Loucy (cell line): ENCODE measurements around the gene TOR1B.

Source experiments
- H2AFZ ChIP-seq: fragments of 200-600 bp; sonication (generic); 2 replicates; pipeline ENCODE4 v1.6.0; 2016; ENCODE audit warnings: antibody characterized with exemption, mild to moderate bottlenecking, low read length, moderate library complexity
- H3F3A ChIP-seq: fragments of 200-600 bp; 2 replicates; pipeline ENCODE4 v1.6.0; 2016; ENCODE audit warnings: antibody characterized with exemption, low read depth, mild to moderate bottlenecking
- H3K27me3 ChIP-seq: fragments of 200-600 bp; sonication (generic); 2 replicates; pipeline ENCODE4 v1.6.1; 2014; ENCODE audit warnings: low read length, mild to moderate bottlenecking; ENCODE audit not compliant: insufficient read depth, poor library complexity, severe bottlenecking
- H3K36me3 ChIP-seq: fragments of 200-600 bp; sonication (generic); 2 replicates; pipeline ENCODE4 v1.6.1; 2016; ENCODE audit warnings: low read length; ENCODE audit not compliant: insufficient read depth
- H3K4me1 ChIP-seq: fragments of 200-600 bp; sonication (generic); 2 replicates; pipeline ENCODE4 v1.5.1; 2014; ENCODE audit warnings: low read length, mild to moderate bottlenecking; ENCODE audit not compliant: insufficient read depth, poor library complexity, severe bottlenecking
- H3K4me2 ChIP-seq: fragments of 200-600 bp; sonication (generic); 2 replicates; pipeline ENCODE4 v1.6.0; 2014; ENCODE audit warnings: antibody characterized with exemption, low read length, low read depth, mild to moderate bottlenecking; ENCODE audit not compliant: poor library complexity, severe bottlenecking
- H3K4me3 ChIP-seq: fragments of 200-600 bp; sonication (generic); 2 replicates; pipeline ENCODE4 v1.5.1; 2014; ENCODE audit warnings: low read length, mild to moderate bottlenecking, mixed read lengths; ENCODE audit not compliant: poor library complexity, severe bottlenecking
- H3K79me2 ChIP-seq: fragments of 200-600 bp; sonication (generic); 2 replicates; pipeline ENCODE4 v1.6.1; 2014; ENCODE audit warnings: low read length; ENCODE audit not compliant: insufficient read depth
- H3K9ac ChIP-seq: fragments of 200-600 bp; sonication (generic); 2 replicates; pipeline ENCODE4 v1.6.0; 2014; ENCODE audit warnings: mild to moderate bottlenecking, low read depth, low read length, moderate library complexity; ENCODE audit not compliant: poor library complexity, severe bottlenecking
- H3K9me2 ChIP-seq: fragments of 200-600 bp; sonication (generic); replicated peaks from 2 replicates; pipeline ENCODE4 v1.6.1; 2016; ENCODE audit warnings: low read depth, low read length, mixed read lengths
- H3K9me3 ChIP-seq: fragments of 200-600 bp; sonication (generic); 2 replicates; pipeline ENCODE4 v1.6.1; 2014; ENCODE audit warnings: mild to moderate bottlenecking, antibody characterized with exemption, low read length, low read depth; ENCODE audit not compliant: insufficient read depth
- H4K20me1 ChIP-seq: fragments of 200-600 bp; sonication (generic); 2 replicates; pipeline ENCODE4 v1.6.0; 2014; ENCODE audit warnings: antibody characterized with exemption, low read length, mild to moderate bottlenecking; ENCODE audit not compliant: insufficient read depth, poor library complexity, severe bottlenecking
- CTCF ChIP-seq: fragments of 200-600 bp; sonication (generic); conservative IDR thresholded peaks from 2 replicates; pipeline ENCODE4 v1.5.1; 2014; ENCODE audit warnings: mild to moderate bottlenecking, antibody characterized with exemption, low read length
- EZH2phosphoT487 ChIP-seq: fragments of 200-600 bp; IDR thresholded peaks from 2 replicates; pipeline ENCODE4 v1.6.1; 2018; ENCODE audit warnings: antibody characterized with exemption, mild to moderate bottlenecking, moderate library complexity, borderline replicate concordance

Gene TOR1B

GRCh38 chr9:129840034-129840433 is 37.0 kb downstream of the TOR1B start:
- peak overlapping the region; percentile 90 for H3K9ac ChIP-seq
- no peaks in the 10 kb centered on the region for H3F3A ChIP-seq
- no peak overlapping the region for H2AFZ ChIP-seq
- no peaks in the 10 kb centered on the region for H3K9me2 ChIP-seq
- TF ChIP-seq EZH2phosphoT487 (no peak), CTCF (no peak)
- H3K4me1 ChIP-seq, result peaks cover 27% of the 10 kb centered on the region
- H3K36me3 ChIP-seq, result no peaks in the 10 kb centered on the region
- peak overlapping the region; percentile 79 for H3K4me2 ChIP-seq
- no peaks in the 10 kb centered on the region for H4K20me1 ChIP-seq
- H3K4me3 ChIP-seq, result peak overlapping the region; percentile 39
- no peaks in the 10 kb centered on the region for H3K27me3 ChIP-seq
- H3K79me2 ChIP-seq, result peaks cover 51% of the 10 kb centered on the region
- no peaks in the 10 kb centered on the region for H3K9me3 ChIP-seq

GRCh38 chr9:129841071-129841470 is 38.1 kb downstream of the TOR1B start:
- Histone ChIP-seq H3K9me3 (no peaks in the 10 kb centered on the region), H3K4me1 (peaks cover 27% of the 10 kb centered on the region), H3K4me3 (no peak overlapping the region), H3K4me2 (no peak overlapping the region), H3K9me2 (no peaks in the 10 kb centered on the region), H3F3A (no peaks in the 10 kb centered on the region), H2AFZ (no peak overlapping the region), H4K20me1 (no peaks in the 10 kb centered on the region), H3K9ac (no peak overlapping the region), H3K27me3 (no peaks in the 10 kb centered on the region), H3K79me2 (peaks cover 44% of the 10 kb centered on the region), H3K36me3 (no peaks in the 10 kb centered on the region)
- TF ChIP-seq CTCF, result peak; percentile 13; the same call in 1 of the 2 replicates
- no peak for TF ChIP-seq EZH2phosphoT487

- Histone ChIP-seq H3K4me2 (no peak overlapping the region), H3K9ac (no peak overlapping the region), H4K20me1 (no peaks in the 10 kb centered on the region), H3K9me2 (no peaks in the 10 kb centered on the region), H3K27me3 (no peaks in the 10 kb centered on the region), H3K4me1 (peaks cover 2% of the 10 kb centered on the region), H3K4me3 (no peak overlapping the region), H2AFZ (no peak overlapping the region), H3K36me3 (no peaks in the 10 kb centered on the region), H3K79me2 (peaks cover 9% of the 10 kb centered on the region; the same call in 1 of the 2 replicates), H3K9me3 (no peaks in the 10 kb centered on the region), H3F3A (no peaks in the 10 kb centered on the region)
- TF ChIP-seq CTCF (no peak), EZH2phosphoT487 (no peak)
Measured at GRCh38 chr9:129845373-129845772, 42.4 kb downstream of the TOR1B start.
